HG02938 (cell line): Measurements from ENCODE around the gene TNXB.
"Not testable (repeated sequence)": the region's sequence is repeated elsewhere in the genome, so short reads cannot be mapped to it uniquely, and the experiment has no call there.

Experiments used
- ATAC-seq: cut with Tn5 transposase; IDR thresholded peaks from one replicate; pipeline ENCODE4 v1.9.1; 2021; ENCODE audit warnings: mild to moderate bottlenecking, moderate library complexity; ENCODE audit not compliant: unreplicated experiment

The TNXB gene

DNA sequence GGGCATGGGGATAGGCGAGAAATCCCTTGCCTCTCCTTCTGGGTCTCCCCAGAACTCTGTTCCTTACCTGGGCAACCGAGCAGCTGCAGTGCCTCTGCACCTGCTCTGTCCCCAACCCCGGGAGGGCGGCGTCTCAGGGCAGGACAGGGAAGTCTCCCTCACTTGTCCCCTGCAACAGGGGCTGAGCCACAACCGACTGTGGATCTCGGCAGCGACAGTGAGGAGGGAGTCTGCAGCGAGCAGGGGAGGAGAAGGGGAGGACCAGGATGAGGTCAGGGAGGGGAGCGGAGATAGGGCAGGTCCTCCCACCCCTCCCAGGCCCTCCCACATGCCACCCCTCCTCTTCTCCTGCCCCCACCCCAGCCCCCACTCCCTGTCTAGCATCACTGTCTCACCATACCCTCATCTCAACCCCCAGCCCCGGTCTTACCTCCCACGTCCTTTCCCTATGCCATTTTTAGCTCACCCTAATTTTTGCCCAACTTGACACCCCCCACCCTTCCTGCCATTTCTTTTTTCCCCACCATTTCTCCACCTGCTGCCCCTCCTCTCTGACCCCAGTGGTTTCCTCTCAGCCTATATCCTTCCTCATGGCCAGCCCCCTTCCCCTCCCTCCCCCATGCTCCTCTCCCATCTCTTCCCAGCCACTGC, at the start of gene TNXB:
Gene TNXB, minus strand, starts transcription at position 225 of the 651 bp plus-strand sequence. CDS start 11,140 bp downstream, outside the sequence.
- no peak for ATAC-seq

DNA sequence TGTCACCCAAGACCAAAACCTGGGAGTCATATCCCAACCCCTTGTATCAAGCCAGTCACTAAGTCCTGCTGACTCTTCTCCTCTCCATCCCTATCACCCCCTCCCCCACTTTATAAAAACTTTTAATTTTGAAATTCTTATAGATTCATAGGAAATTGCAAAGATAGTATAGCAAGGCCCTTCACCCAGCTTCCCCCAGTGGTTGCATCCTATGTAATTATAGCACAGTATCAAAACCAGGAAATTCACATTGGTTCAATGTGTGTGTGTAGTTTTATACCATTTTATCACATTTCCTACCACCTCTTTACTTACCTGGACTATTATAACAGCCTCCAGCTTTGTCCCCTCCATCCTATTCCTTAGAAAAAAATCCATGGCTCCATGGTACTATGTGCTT, 48.9 kb upstream of the TNXB start:
- ATAC-seq, result no peak

DNA sequence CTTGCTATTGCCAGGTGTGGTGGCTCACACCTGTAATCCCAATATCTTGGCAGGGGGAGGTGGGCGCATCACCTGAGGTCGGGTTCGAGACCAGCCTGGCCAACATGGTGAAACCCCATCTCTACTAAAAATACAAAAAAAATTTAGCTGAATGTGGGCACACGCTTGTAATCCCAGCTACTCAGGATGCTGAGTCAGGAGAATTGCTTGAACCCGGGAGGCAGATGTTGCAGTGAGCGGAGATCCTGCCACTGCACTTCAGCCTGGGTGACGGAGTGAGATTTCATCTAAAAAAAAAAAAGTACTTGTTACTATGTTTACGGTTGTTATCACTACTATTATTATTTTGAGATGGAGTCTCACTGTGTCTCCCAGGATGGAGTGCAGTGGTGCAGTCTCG, 47.8 kb upstream of the TNXB start:
- no peak for ATAC-seq

GRCh38 chr6:32154514-32155161, 45.5 kb upstream of the TNXB start:
- ATAC-seq, result no peak

GRCh38 chr6:32153564-32154513, 44.7 kb upstream of the TNXB start, which contains the start of gene PPT2:
PPT2 (plus strand) TSS chr6:32154141; CDS start chr6:32154595, 454 bp downstream.
- ATAC-seq, result no peak

DNA sequence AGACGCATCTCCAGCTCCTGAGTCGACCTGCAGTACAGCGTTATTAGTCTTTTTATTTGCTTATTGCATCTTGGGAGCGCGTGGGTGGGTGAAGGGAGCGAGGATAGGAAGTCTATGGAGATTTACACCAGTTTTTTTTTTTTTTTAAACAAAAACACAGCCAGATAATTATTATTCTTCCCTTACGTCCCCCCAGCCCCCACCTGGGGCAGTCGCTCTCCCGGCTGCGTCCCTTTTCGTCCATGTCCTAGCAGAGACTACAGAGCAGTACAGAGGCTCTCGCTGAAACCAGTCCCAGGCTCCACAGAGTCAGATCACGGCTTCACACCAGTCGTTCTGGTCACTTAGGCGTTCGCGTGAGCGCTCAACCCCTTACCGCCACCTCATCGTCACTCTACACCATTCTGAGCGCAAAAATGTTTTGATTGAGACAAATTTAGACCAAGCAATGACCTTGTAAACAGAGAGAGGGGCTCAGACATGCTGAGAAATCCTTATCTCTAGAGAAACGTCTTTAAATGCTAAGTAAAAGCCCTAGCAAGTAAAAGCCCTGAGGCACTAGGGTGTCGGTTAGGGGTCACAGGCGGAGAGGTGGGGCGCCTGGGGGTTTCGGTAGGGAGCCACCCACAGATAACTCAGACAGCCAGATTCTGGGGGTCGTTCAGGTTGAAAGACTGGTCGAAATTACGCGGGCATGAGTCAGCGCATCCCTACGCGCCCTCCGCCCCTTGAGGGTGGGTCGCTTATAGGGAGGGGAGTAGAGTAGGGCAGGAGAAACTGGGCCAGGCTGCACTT, 43.8 kb upstream of the TNXB start:
- no peak for ATAC-seq

- ATAC-seq, result no peak
These were observed 43.0 kb upstream of the TNXB start, which contains the start of gene PRRT1 for GRCh38 chr6:32151863-32152768. PRRT1 (minus strand) TSS chr6:32151939; CDS start chr6:32151827, 112 bp downstream.

DNA sequence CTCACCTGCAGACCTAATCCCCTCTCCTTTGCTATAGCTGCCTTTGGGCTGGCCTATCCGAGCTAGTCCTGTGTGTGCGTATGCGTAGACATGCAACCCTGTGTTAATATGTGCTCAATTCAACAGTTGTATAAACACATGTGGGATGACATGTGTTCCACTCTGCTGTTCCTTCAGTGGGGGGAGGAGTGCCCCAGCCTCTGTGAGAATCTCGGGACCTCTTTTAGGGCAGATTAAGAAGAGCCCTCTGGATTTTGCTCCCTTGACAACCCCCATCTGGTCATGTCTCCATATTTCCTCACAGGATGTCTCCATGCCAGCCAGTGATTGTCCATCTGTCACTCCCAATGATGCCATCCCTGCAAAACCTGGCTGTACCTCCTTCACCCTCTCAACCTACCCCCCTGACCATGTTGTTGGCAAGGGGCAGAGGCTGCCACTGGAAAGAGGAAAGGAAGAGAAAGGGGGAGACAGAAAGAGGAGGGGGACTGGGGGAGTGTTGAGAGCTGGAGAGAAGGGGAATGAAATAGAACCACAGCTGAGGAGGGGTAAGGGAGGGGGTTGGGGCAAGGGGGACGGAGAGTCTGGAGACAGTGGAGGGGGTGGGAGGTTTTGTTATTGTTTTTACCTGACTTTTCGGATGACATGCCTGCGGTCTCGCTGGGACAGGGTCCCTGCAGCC, 42.2 kb upstream of the TNXB start:
- ATAC-seq, result no peak

DNA sequence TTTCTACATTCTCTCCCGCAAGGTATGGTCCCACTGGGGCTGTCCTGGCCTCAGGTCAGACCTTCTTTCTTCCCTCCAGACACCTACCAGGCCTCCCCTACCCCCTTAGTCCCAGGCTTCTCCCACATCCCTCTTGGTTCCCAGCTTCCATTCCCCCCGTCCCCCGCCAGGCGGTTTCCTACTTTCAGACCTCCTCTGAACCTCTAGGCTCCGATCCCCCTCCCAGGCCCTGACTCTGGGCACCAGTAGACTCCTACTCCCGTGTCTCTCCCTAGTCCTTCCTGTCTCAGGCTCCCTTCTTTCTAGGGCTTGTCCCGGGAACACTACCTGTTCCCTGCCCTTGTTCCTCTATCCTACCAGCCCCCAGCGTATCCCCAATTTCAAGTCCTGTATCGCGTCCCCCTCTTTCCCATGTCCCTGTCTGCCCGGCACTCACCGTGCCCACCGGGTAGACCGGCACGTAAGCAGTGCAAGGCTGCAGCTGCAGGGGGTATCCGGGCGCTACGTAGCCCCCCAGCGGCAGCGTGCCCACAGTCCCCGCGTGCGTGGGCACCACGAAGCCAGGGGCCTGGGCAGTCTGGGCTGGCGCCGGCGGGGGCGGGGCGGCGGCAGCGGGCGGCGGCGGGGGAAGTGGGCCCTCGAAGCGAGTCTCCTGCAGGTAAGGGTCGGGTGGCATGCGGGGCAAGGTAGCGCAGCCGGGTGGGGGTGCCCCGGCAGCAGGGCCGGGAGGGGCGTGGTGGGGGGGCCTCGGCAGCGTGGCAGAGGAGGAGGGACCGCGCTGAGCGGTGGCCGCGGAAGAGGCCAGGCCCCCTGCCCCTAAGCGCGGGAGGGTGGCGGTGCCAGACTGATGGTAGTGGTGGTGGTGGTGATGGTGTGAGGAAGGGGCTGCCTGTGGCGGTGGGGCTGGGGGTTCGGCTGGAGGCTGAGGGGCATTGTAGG, 41.1 kb upstream of the TNXB start:
- no peak for ATAC-seq

GRCh38 chr6:32149092-32149755, 40.1 kb upstream of the TNXB start:
- no peak for ATAC-seq

DNA sequence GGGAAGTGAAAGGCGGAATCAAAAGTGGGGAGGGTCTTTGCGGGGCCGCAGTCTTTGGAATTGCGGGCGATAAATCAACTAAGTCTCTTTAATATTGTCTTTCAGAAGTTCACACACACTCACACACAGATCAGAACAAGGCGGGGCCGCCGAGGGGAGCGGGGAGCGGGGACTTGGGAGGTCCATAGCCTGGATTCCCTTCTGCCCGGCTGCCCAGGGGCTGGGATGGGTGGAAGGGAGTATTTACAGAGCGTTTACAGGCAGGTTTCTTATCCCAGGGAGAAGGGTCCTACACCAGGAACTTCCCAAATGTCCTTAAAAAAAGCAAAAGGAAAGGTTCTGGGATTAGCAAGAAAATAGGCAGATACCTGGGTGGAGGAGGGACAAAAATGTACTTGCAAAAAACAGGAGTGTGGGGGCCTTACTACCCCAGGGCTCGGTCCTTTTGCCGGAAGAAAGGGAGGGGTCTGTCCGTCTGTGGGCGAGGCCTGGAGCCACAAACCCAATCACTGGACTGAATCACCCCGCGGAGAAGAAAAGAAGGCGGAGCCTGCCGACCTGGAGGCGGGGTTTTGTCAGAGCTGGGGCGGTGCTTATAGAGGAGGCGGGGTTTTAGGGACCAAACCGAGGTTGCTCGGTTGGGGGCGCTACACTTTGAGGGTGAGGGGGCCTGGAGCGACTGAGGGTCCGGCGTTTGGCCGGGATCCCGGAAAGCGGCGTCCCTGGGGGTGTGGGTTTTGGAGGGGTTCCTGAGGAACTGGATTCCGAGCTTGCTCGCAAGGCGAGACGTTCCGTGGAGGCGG, 39.4 kb upstream of the TNXB start:
- no peak for ATAC-seq

DNA sequence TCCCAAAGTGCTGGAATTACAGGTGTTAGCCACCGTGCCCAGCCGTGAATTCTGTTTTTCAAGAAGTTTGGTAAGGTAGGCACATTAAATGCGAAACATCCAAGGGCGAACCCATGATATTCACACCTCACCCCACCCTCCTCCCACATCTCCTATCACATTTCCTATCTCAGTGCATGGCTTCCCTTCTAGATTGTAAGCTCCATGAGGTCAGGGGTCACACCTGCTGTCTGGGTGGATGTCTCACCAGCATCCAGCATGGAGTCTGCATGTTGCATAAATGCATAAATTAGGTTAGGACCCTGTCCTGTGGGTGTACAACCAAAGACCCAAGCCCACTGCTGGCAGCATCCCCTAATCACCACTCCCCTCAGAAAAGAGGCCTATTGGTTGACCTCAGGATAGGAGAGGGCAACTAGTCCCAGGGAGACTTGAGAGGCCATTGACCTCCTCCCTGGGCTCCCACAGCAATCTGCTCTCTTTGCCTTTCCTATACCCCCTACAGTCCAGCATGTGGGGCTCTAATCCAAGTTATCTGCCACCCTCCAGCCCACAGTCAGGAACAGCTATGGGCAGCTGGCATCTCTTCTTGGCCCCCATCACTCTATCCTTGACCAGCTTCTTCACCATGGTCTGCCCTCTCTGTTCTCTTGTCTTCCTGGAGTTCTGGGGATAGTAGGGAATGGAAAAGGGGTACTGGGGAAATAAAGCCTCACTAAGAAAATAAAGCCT, 38.4 kb upstream of the TNXB start:
- ATAC-seq, result no peak

GRCh38 chr6:32146687-32147086, 37.5 kb upstream of the TNXB start:
- no peak for ATAC-seq

DNA sequence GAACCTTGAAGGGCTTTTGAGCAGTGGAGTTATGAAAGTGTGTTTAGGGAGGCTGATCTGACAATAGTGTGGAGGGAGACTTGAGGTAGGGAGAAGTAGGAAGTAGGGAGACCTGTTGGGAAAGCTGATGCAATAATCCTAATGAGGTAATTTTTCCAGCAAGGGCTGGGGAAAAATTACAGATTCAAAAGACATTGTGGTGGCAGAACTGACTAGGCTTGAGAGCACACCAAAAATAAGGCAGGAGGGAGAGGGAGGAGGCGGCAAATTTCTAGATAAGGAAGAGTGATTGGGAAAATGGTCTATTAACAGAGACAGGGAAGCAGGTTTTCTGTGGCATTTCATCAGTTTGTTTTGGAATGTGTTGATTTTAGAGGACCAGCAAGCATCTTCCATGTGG, 37.1 kb upstream of the TNXB start:
- no peak for ATAC-seq

GRCh38 chr6:32144238-32144637, 35.1 kb upstream of the TNXB start:
- ATAC-seq, result not testable (repeated sequence)
